ENCODE data around the gene PON1.

DNA sequence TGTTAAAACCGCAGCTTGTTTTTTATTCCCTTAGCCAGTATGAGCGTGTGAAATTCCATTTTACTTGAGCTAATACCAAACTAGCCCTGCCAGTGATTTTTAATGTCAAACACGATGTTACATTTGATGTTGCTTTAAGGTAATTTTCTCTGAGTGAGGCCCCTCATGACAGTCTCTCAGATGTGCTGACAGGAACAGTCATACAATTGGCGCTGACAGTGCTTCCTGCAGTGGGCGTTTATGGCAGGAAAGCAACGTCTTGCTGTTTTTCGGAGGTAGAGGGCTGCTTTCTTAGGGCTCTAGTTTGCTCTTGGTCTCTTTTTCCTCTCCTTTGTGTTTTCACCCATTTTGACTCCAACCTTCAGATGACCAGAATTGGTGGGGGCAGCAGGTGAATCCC is 19.3 kb downstream of the PON1 start:
- TF ChIP-seq SRF (IDR thresholded peaks at IDR 0.05; ENCODE audit: low read depth, low read length), result no peak
- TF ChIP-seq, protein P1, sequence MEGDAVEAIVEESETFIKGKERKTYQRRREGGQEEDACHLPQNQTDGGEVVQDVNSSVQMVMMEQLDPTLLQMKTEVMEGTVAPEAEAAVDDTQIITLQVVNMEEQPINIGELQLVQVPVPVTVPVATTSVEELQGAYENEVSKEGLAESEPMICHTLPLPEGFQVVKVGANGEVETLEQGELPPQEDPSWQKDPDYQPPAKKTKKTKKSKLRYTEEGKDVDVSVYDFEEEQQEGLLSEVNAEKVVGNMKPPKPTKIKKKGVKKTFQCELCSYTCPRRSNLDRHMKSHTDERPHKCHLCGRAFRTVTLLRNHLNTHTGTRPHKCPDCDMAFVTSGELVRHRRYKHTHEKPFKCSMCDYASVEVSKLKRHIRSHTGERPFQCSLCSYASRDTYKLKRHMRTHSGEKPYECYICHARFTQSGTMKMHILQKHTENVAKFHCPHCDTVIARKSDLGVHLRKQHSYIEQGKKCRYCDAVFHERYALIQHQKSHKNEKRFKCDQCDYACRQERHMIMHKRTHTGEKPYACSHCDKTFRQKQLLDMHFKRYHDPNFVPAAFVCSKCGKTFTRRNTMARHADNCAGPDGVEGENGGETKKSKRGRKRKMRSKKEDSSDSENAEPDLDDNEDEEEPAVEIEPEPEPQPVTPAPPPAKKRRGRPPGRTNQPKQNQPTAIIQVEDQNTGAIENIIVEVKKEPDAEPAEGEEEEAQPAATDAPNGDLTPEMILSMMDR (IDR thresholded peaks at IDR 0.05; ENCODE audit: control extremely low read depth in 1 of 3, insufficient read depth in 1 of 3, low read depth in 1 of 3, low read length in 3 of 3), result no peak
- no peak for TF ChIP-seq JUND (IDR thresholded peaks at IDR 0.05; ENCODE audit: low read length)
- no peak for TF ChIP-seq CEBPB (IDR thresholded peaks at IDR 0.05; ENCODE audit: low read depth, low read length)
- TF ChIP-seq HDAC6 (IDR thresholded peaks at IDR 0.05; ENCODE audit: low read depth, low read length), result no peak
- no peak for TF ChIP-seq TCF12 (IDR thresholded peaks at IDR 0.05; ENCODE audit: low read depth, low read length)
- TF ChIP-seq EGR1 (IDR thresholded peaks at IDR 0.05; ENCODE audit: borderline replicate concordance, low read depth, low read length), result no peak
- TF ChIP-seq TAF1 (IDR thresholded peaks at IDR 0.05; ENCODE audit: low read depth, low read length), result no peak
- TF ChIP-seq KDM1A (IDR thresholded peaks at IDR 0.05; ENCODE audit: borderline replicate concordance, low read length), result no peak

Data from H1 (cell line).